NCI-H2227 treated with DMSO at 0.1 percent for 48 hours (cell line): Measurements from ENCODE around the gene PIAS4.
A peak's percentile ranks its signal among the peaks of the same experiment; 100 is the strongest.

Experiments
- DNase-seq: peaks from one replicate; lab custom pipeline; 2025; lab: John Stamatoyannopoulos, UW

The PIAS4 gene

GRCh38 chr19:3977242-3978143, 30.0 kb upstream of the PIAS4 start:
- DNase-seq, result no peak

GRCh38 chr19:3978145-3978544, 29.4 kb upstream of the PIAS4 start:
- no peak for DNase-seq

- DNase-seq, result no peak
These were observed 28.3 kb upstream of the PIAS4 start for GRCh38 chr19:3979289-3979673.

- DNase-seq, result no peak
These were observed 27.7 kb upstream of the PIAS4 start for GRCh38 chr19:3979674-3980352.

- no peak for DNase-seq
These were observed 26.9 kb upstream of the PIAS4 start for GRCh38 chr19:3980353-3981251.

GRCh38 chr19:3981373-3981735, 26.2 kb upstream of the PIAS4 start:
- DNase-seq, result no peak

- DNase-seq, result no peak
These were observed 25.5 kb upstream of the PIAS4 start for GRCh38 chr19:3981736-3982681.

GRCh38 chr19:3982701-3983541, 24.6 kb upstream of the PIAS4 start:
- no peak for DNase-seq

GRCh38 chr19:3983542-3983914, 24.0 kb upstream of the PIAS4 start:
- no peak for DNase-seq

GRCh38 chr19:3983936-3984583, 23.5 kb upstream of the PIAS4 start:
- DNase-seq, result no peak

- DNase-seq, result no peak
These were observed 23.0 kb upstream of the PIAS4 start for GRCh38 chr19:3984584-3984907.

GRCh38 chr19:3984908-3985642, 22.5 kb upstream of the PIAS4 start, which contains the start of gene EEF2:
TSS of gene EEF2 (minus strand) at chr19:3985463. CDS start at chr19:3985380, 83 bp downstream.
- peak; percentile 82 for DNase-seq

- DNase-seq, result no peak
These were observed 21.8 kb upstream of the PIAS4 start for GRCh38 chr19:3985643-3986259.

- DNase-seq, result peak; percentile 72
These were observed 21.1 kb upstream of the PIAS4 start for GRCh38 chr19:3986260-3987041.

- peak; percentile 85 for DNase-seq
These were observed 19.7 kb upstream of the PIAS4 start for GRCh38 chr19:3987619-3988371.

GRCh38 chr19:3990815-3991117, 16.8 kb upstream of the PIAS4 start:
- DNase-seq, result no peak

GRCh38 chr19:3995607-3996006, 11.9 kb upstream of the PIAS4 start:
- DNase-seq, result no peak
